ENCODE results near the gene AMBRA1.
A peak's percentile ranks its signal among the peaks of the same experiment; 100 is the strongest.

DNA sequence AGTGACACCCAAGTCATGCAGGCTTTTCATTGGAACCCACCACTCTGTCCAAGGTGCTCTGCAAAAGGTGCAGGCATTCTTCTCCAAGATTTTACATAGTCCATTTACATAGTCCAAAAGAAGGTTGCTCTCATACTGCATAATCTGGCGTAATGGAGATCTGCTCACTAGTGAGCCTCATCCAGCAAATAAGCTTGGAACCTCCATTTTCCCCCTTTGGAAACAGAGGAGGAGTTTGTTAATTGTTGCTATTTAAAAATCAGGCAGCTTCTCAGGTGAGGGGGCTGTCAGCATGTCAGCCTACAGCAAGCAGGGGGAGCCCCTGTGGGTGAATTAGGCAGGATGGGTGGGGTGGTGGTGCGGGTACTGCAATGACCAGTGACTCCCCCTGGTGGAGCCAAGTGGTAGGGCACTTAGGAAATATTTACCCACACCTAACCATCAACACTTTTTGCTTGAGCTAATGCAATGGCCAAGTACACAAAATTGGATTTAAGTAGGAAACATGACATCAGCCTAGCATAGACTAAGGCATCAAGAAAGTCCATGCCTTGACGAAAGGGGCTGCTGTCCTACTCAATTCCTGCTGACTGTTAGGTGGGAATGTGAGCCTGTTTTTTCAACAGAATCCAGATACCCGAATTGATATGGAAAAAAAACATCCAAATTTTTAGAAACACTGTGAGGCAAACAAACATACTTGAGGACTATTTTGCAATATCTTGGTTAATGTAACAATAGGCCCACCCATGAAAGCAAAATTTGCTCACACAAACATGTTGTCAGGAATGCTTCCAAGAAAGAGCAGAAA lies 64.5 kb downstream of the AMBRA1 start:
- TF ChIP-seq CTCF (IDR thresholded peaks at IDR 0.05; ENCODE audit: borderline replicate concordance, extremely low read depth, low read length, poor library complexity, severe bottlenecking) (peak; percentile 90), EZH2 (IDR thresholded peaks at IDR 0.05; ENCODE audit: borderline replicate concordance, low read depth, low read length, severe bottlenecking) (no peak)
